GM12865 (cell line): ENCODE data around the gene CRPPA.
"Not testable (repeated sequence)": the region's sequence is repeated elsewhere in the genome, so short reads cannot be mapped to it uniquely, and the experiment has no call there.

Source experiments
- DNase-seq: peaks from one replicate; pipeline ENCODE4 v3.0.0; 2010; ENCODE audit warnings: low read depth
- H3K4me3 ChIP-seq: 2 replicates; pipeline ENCODE4 v1.5.1; 2011; ENCODE audit warnings: mild to moderate bottlenecking, low read depth, low read length, control low read depth
- TF ChIP-seq, protein P1 (sequence below): IDR thresholded peaks from 2 replicates; pipeline ENCODE4 v1.5.1; 2011; ENCODE audit warnings: low read length, control low read depth, low read depth, inconsistent platforms; ENCODE audit not compliant: insufficient read depth; ENCODE audit errors: missing control alignments

Gene CRPPA

DNA sequence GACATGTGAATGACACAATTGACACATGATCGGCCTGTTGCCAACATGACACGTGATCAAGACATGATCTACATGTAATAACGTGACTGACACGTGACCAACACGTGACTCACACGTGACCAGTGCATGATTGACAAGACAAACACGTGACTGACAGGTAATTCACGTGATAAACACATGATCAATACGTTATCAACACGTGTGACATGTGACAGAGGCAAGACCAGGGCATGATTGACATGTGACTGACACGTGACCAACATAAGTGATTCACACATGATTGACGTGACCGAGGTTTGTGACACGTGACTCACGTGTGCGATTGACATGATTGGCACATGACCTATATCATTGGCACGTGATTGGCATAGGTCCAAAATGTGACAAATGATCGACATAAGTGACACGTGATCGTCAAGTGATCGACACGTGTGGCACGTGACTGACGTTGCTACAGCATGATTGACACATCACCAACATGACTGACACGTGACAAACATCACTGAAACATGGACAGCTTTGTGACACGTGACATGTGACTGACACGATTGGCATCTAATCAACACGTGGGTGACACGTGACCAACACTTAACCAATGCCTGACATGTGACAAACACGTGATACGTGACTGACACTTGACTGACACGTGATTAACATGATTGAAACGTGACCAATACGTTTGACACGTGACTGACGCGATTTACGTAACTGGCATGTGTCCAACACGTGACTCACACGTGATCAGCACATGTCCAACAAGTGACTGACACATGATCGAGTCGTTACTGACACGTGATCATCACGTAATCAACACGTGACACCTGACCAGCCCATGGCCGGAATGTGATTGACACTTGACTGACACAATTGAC is 23.0 kb downstream of the CRPPA start:
- TF ChIP-seq, protein P1, sequence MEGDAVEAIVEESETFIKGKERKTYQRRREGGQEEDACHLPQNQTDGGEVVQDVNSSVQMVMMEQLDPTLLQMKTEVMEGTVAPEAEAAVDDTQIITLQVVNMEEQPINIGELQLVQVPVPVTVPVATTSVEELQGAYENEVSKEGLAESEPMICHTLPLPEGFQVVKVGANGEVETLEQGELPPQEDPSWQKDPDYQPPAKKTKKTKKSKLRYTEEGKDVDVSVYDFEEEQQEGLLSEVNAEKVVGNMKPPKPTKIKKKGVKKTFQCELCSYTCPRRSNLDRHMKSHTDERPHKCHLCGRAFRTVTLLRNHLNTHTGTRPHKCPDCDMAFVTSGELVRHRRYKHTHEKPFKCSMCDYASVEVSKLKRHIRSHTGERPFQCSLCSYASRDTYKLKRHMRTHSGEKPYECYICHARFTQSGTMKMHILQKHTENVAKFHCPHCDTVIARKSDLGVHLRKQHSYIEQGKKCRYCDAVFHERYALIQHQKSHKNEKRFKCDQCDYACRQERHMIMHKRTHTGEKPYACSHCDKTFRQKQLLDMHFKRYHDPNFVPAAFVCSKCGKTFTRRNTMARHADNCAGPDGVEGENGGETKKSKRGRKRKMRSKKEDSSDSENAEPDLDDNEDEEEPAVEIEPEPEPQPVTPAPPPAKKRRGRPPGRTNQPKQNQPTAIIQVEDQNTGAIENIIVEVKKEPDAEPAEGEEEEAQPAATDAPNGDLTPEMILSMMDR, result no peak
- no peak for DNase-seq
- no peak overlapping the region for H3K4me3 ChIP-seq

DNA sequence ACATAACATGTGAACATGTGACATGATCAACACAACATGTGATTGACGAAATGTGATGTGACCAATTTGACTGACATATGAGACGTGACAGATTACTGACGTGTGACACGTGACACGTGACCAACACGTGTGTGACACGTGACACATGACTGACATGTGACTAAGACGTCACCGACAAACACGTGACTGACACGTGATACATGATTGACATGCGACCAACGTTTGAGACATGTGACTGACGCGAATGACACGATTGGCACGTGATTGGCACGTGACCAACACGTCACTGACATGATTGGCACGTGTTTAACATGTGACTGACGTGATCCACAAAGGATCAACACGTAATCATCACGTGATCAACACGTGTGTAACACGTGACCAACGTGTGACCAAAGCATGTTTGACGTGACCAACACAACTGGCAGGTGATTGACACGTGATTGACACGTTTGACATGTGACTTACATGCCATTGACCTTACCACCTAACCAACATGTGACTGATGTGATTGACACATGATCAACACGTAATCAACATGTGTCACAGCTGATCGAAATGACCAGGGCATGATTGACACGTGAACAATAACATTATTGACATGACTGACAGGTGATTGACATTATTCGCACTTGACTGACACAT is 23.7 kb downstream of the CRPPA start:
- TF ChIP-seq, protein P1, result no peak
- H3K4me3 ChIP-seq, result no peak overlapping the region
- DNase-seq, result no peak

DNA sequence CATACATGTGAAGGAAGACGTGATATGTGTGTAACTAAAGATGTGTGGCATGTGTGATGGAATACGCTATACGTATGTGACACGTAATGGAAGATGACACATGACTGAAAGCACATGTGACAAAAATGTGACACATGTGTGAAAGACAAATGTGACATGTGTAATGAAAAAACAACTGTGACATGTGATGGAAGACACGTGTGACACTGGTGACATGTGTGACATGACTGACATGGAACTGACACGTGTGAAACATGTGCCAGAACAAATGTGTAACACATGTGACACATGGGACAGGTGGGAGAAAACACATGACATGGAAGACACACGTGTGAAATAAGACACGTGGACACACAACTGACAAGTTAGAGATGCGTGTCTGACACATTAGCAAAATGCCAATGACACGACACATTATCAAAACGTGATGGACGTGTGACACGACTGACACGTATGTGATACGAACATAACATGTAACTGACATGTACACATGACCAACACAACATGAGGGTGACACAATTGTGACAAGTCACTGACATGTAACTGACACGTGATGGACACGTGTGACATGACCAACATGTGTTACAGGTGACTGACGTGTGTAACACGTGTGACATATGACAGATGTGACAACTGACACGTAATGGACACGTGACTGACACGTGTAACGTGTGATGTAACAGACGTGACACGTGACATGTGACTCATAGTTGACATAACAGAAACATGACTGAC is 24.4 kb downstream of the CRPPA start:
- no peak for DNase-seq
- TF ChIP-seq, protein P1, result no peak
- no peak overlapping the region for H3K4me3 ChIP-seq

DNA sequence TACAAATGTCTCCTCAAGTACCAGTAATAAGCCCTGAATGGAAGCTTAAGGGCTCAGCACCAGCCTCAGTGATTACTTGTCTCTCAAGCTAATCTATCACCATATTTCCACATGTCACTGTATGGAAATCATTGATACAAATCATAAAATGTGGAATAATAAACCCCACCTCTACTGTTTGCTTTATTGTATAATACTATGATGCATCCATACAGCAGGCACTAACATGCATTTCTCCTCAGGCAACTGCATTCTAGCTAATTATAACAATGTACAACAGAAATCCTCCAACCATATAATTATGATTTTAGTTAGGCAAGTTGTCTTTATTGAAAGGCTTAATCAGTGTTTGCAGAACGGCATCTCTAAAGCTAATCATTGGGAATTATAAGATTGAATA is 26.2 kb downstream of the CRPPA start:
- TF ChIP-seq, protein P1, result no peak
- DNase-seq, result no peak
- H3K4me3 ChIP-seq, result no peak overlapping the region

DNA sequence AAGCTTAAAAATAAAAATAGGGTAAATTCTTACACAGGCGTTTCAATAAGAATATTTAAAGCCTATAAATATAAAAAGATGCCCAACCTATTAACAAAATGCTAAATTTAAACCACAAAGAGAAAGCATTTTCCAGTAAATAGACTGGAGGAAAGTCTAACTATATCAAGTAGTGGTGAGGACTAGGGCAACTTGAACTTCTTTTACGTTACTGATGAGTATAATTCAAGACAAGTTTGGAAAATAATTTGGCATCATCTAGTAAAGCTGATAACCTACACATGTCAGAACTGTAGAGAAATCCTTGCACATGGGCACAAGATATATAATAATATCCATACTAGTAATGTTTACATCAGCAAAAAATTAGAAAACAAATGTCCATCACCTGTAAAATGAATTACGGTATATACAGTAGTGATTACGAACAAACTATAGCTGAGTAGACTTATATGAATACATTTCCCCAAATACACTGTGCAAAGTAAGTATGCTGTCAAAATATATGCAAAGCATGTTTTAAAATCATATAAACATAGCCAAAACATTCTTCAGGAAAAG is 27.4 kb downstream of the CRPPA start:
- TF ChIP-seq, protein P1, result no peak
- no peak overlapping the region for H3K4me3 ChIP-seq
- DNase-seq, result no peak

DNA sequence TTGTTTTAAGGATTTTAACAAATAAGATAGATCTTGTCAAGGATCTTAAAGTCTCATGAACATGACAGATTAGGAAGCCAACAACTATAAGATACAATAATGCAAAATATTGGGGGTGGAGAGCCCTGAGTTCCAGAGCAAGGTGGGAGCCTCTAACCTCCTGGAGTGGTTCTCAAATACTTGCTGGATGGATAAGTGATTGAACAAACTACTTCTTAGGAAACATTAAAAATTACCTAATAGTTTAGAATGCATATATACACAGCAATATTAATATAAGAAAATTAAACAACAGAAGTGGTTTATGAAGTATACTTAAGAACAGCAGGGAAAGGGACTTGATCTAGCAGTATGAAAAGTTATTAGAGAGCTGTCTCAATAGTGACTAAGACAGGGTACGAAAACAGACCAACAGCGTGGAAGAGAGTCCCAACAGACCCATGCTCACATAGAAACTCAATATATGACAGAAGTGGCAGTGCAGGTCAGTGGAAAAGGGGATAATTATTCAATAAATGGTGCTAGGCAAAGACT is 28.3 kb downstream of the CRPPA start:
- TF ChIP-seq, protein P1, result no peak
- DNase-seq, result no peak
- H3K4me3 ChIP-seq, result no peak overlapping the region

DNA sequence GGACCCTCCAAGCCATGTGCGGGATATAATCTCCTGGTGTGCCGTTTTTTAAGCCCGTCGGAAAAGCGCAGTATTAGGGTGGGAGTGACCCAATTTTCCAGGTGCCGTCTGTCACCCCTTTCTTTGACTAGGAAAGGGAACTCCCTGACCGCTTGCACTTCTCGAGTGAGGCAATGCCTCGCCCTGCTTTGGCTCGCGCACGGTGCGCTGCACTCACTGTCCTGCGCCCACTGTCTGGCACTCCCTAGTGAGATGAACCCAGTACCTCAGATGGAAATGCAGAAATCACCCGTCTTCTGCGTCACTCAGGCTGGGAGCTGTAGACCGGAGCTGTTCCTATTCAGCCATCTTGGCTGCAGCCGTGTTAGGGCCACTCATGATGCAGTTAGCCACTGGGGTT is 37.6 kb downstream of the CRPPA start:
- not testable (repeated sequence) for DNase-seq, H3K4me3 ChIP-seq

DNA sequence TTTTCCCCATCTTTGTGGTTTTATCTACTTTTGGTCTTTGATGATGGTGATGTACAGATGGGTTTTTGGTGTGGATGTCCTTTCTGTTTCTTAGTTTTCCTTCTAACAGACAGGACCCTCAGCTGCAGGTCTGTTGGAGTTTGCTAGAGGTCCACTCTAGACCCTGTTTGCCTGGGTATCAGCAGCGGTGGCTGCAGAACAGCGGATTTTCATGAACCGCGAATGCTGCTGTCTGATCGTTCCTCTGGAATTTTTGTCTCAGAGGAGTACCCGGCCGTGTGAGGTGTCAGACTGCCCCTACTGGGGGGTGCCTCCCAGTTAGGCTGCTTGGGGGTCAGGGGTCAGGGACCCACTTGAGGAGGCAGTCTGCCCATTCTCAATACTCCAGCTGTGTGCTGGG is 38.2 kb downstream of the CRPPA start:
- not testable (repeated sequence) for DNase-seq, H3K4me3 ChIP-seq
